WTC11 (cell line): ENCODE measurements around the gene ASCC1. TPM values are rescaled to one million over a fixed set of nuclear protein-coding genes. Genes with fewer than 3 reads are reported as not detected.

Source experiments
- ATAC-seq: fragments of 200-7000 bp; cut with Tn5 transposase; 2 replicates; pipeline ENCODE4 v1.10.0; 2021; ENCODE audit warnings: mild to moderate bottlenecking, moderate library complexity
- CTCF ChIA-PET: fragments of 300-600 bp; sonication (Branson Sonifier 250); formaldehyde crosslinking; loops from one replicate; lab custom pipeline; 2021; ENCODE audit warnings: antibody characterized with exemption; lab: Charles Lee
- POLR2A ChIA-PET: fragments of 350-600 bp; sonication (Branson Sonifier 250); formaldehyde crosslinking; loops from one replicate; lab custom pipeline; 2021; ENCODE audit warnings: antibody characterized with exemption; lab: Charles Lee
- DNase-seq: peaks from one replicate; pipeline ENCODE4 v3.0.0; 2021; ENCODE audit warnings: low spot score
- H3K27ac Mint-ChIP-seq: 2 replicates; pipeline ENCODE4 v1.8.0; 2021; ENCODE audit warnings: mixed read lengths
- H3K27me3 Mint-ChIP-seq: 2 replicates; pipeline ENCODE4 v1.8.0; 2021; ENCODE audit warnings: low read depth, mild to moderate bottlenecking, moderate library complexity, mixed read lengths
- H3K36me3 Mint-ChIP-seq: 2 replicates; pipeline ENCODE4 v1.8.0; 2021; ENCODE audit warnings: mixed read lengths
- H3K4me1 Mint-ChIP-seq: 2 replicates; pipeline ENCODE4 v1.8.0; 2022; ENCODE audit warnings: mixed read lengths
- H3K4me3 Mint-ChIP-seq: 2 replicates; pipeline ENCODE4 v1.8.0; 2021; ENCODE audit warnings: mild to moderate bottlenecking, moderate library complexity, mixed read lengths
- H3K9me3 Mint-ChIP-seq: 2 replicates; pipeline ENCODE4 v1.8.0; 2021; ENCODE audit warnings: mixed read lengths
- AR ChIP-seq: fragments of 250-450 bp; sonication (Bioruptor Pico); IDR thresholded peaks from 2 replicates; pipeline ENCODE4 v1.9.0; 2021; ENCODE audit warnings: mild to moderate bottlenecking
- ATF1 ChIP-seq: sonication (generic); formaldehyde crosslinking; IDR thresholded peaks from 2 replicates; pipeline ENCODE4 v1.8.1; 2023; ENCODE audit warnings: mild to moderate bottlenecking, moderate library complexity, missing genetic modification reagents
- ATF3 ChIP-seq: sonication (generic); formaldehyde crosslinking; conservative IDR thresholded peaks from 2 replicates; pipeline ENCODE4 v1.8.1; 2022; ENCODE audit warnings: mild to moderate bottlenecking, missing genetic modification reagents
- CBFB ChIP-seq: sonication (generic); formaldehyde crosslinking; IDR thresholded peaks from 2 replicates; pipeline ENCODE4 v1.8.1; 2022; ENCODE audit warnings: mild to moderate bottlenecking, low read depth, missing genetic modification reagents
- CREM ChIP-seq: sonication (generic); formaldehyde crosslinking; IDR thresholded peaks from 2 replicates; pipeline ENCODE4 v1.8.1; 2022; ENCODE audit warnings: mild to moderate bottlenecking, missing genetic modification reagents, moderate library complexity
- E2F4 ChIP-seq: sonication (generic); formaldehyde crosslinking; IDR thresholded peaks from 2 replicates; pipeline ENCODE4 v1.8.1; 2022; ENCODE audit warnings: low read depth, mild to moderate bottlenecking, moderate library complexity, missing genetic modification reagents, borderline replicate concordance
- E2F5 ChIP-seq: sonication (generic); formaldehyde crosslinking; IDR thresholded peaks from 2 replicates; pipeline ENCODE4 v1.8.1; 2022; ENCODE audit warnings: mild to moderate bottlenecking, moderate library complexity, missing genetic modification reagents
- ETV6 ChIP-seq: sonication (generic); formaldehyde crosslinking; IDR thresholded peaks from 2 replicates; pipeline ENCODE4 v1.8.1; 2022; ENCODE audit warnings: mild to moderate bottlenecking, missing genetic modification reagents
- FOXJ3 ChIP-seq: sonication (generic); formaldehyde crosslinking; IDR thresholded peaks from 2 replicates; pipeline ENCODE4 v1.9.0; 2021; ENCODE audit warnings: missing genetic modification reagents, mild to moderate bottlenecking, borderline replicate concordance
- FOXP4 ChIP-seq: sonication (generic); formaldehyde crosslinking; IDR thresholded peaks from 2 replicates; pipeline ENCODE4 v1.8.0; 2022; ENCODE audit warnings: mild to moderate bottlenecking, missing genetic modification reagents
- GABPB1 ChIP-seq: sonication (generic); formaldehyde crosslinking; IDR thresholded peaks from 2 replicates; pipeline ENCODE4 v1.8.1; 2023; ENCODE audit warnings: mild to moderate bottlenecking, missing genetic modification reagents
- GTF2I ChIP-seq: fragments of 250-450 bp; sonication (Bioruptor Pico); conservative IDR thresholded peaks from 2 replicates; pipeline ENCODE4 v1.4.0; 2021; ENCODE audit warnings: mild to moderate bottlenecking
- HMGA2 ChIP-seq: fragments of 250-450 bp; sonication (Bioruptor Pico); IDR thresholded peaks from 2 replicates; pipeline ENCODE4 v1.4.0; 2021; ENCODE audit warnings: mild to moderate bottlenecking, moderate library complexity
- IRF1 ChIP-seq: sonication (generic); formaldehyde crosslinking; IDR thresholded peaks from 2 replicates; pipeline ENCODE4 v1.8.0; 2023; ENCODE audit warnings: missing genetic modification reagents
- MLX ChIP-seq: sonication (generic); formaldehyde crosslinking; IDR thresholded peaks from 2 replicates; pipeline ENCODE4 v1.8.1; 2023; ENCODE audit warnings: mild to moderate bottlenecking, missing genetic modification reagents, moderate library complexity
- MXD4 ChIP-seq: fragments of 250-450 bp; sonication (Bioruptor Pico); IDR thresholded peaks from 2 replicates; pipeline ENCODE4 v1.8.0; 2021; ENCODE audit warnings: mild to moderate bottlenecking, moderate library complexity, borderline replicate concordance
- NFE2L1 ChIP-seq: sonication (generic); formaldehyde crosslinking; IDR thresholded peaks from 2 replicates; pipeline ENCODE4 v1.8.1; 2023; ENCODE audit warnings: missing genetic modification reagents
- NFYB ChIP-seq: sonication (generic); formaldehyde crosslinking; conservative IDR thresholded peaks from 2 replicates; pipeline ENCODE4 v1.8.0; 2022; ENCODE audit warnings: low read depth, missing genetic modification reagents
- NR1H2 ChIP-seq: sonication (generic); formaldehyde crosslinking; IDR thresholded peaks from 2 replicates; pipeline ENCODE4 v1.9.0; 2021; ENCODE audit warnings: mild to moderate bottlenecking, moderate library complexity, missing genetic modification reagents
- SP1 ChIP-seq: sonication (generic); formaldehyde crosslinking; conservative IDR thresholded peaks from 2 replicates; pipeline ENCODE4 v1.8.1; 2022; ENCODE audit warnings: missing genetic modification reagents
- TCF7 ChIP-seq: sonication (generic); formaldehyde crosslinking; IDR thresholded peaks from 2 replicates; pipeline ENCODE4 v1.8.0; 2022; ENCODE audit warnings: mild to moderate bottlenecking, low read depth, missing genetic modification reagents, moderate library complexity
- TEAD4 ChIP-seq: sonication (generic); formaldehyde crosslinking; IDR thresholded peaks from 2 replicates; pipeline ENCODE4 v1.8.0; 2022; ENCODE audit warnings: mild to moderate bottlenecking, missing genetic modification reagents
- ZNF138 ChIP-seq: sonication (generic); formaldehyde crosslinking; conservative IDR thresholded peaks from 2 replicates; pipeline ENCODE4 v1.8.1; 2022; ENCODE audit warnings: mild to moderate bottlenecking, moderate library complexity, missing genetic modification reagents
- ZNF416 ChIP-seq: fragments of 250-450 bp; sonication (Bioruptor Pico); IDR thresholded peaks from 2 replicates; pipeline ENCODE4 v1.9.0; 2021; ENCODE audit warnings: mild to moderate bottlenecking, inconsistent platforms
- ZNF423 ChIP-seq: fragments of 250-450 bp; sonication (Bioruptor Pico); IDR thresholded peaks from 2 replicates; pipeline ENCODE4 v2.1.2; 2022; ENCODE audit warnings: mild to moderate bottlenecking, moderate library complexity
- total RNA-seq: library from RNA; stranded (reverse); gene quantifications from 3 replicates; pipeline ENCODE4 v1.2.3, GENCODE V29; 2021

The ASCC1 gene
- total RNA-seq, 1 experiment from 2014 or later: 30.4 TPM

- no peak for TF ChIP-seq GABPB1 (CRISPR knock-in tag)
- TF ChIP-seq NFYB (CRISPR knock-in tag): no peak
- no peak for TF ChIP-seq E2F4 (CRISPR knock-in tag)
- no peak for TF ChIP-seq MXD4 (CRISPR knock-in tag)
- TF ChIP-seq TEAD4 (CRISPR knock-in tag): no peak
- no peak for TF ChIP-seq CREM (CRISPR knock-in tag)
- TF ChIP-seq, all 79 proteins: peak for 0
Observed at GRCh38 chr10:72173619-72174296, 42.3 kb downstream of the ASCC1 start (continued).

- POLR2A ChIA-PET: no interaction called here
- H3K4me3 Mint-ChIP-seq: no peak overlapping the region
- ATAC-seq: no peak
Observed at GRCh38 chr10:72173262-72173618, 42.8 kb downstream of the ASCC1 start.

More at GRCh38 chr10:72173262-72173618, 42.8 kb downstream of the ASCC1 start:
- no peak for DNase-seq
- no peaks in the 10 kb centered on the region for H3K9me3 Mint-ChIP-seq
- H3K27ac Mint-ChIP-seq: 0 out of 2 replicates have a peak overlapping the region, but pooled peaks have one; percentile 69
- no peaks in the 10 kb centered on the region for H3K27me3 Mint-ChIP-seq
- H3K36me3 Mint-ChIP-seq: peaks cover 3% of the 10 kb centered on the region; the same call in 1 of the 2 replicates
- TF ChIP-seq ZNF138 (CRISPR knock-in tag): no peak
- no peak for TF ChIP-seq TCF7
- TF ChIP-seq MLX (CRISPR knock-in tag): no peak
- TF ChIP-seq AR (CRISPR knock-in tag): no peak
- no peak for TF ChIP-seq ZNF416 (CRISPR knock-in tag)
- no peak for TF ChIP-seq ETV6 (CRISPR knock-in tag)
- TF ChIP-seq HMGA2: no peak
- TF ChIP-seq CBFB (CRISPR knock-in tag): no peak
- no peak for TF ChIP-seq ATF3 (CRISPR knock-in tag)
- TF ChIP-seq NR1H2 (CRISPR knock-in tag): no peak
- no peak for TF ChIP-seq ATF1
- no peak for TF ChIP-seq NFE2L1 (CRISPR knock-in tag)
- no peak for TF ChIP-seq SP1 (CRISPR knock-in tag)
- TF ChIP-seq FOXP4 (CRISPR knock-in tag): no peak
- no peak for TF ChIP-seq ZNF423 (CRISPR knock-in tag)
- no peak for TF ChIP-seq GTF2I (CRISPR knock-in tag)
- TF ChIP-seq FOXJ3 (CRISPR knock-in tag): no peak
- TF ChIP-seq TEAD4 (CRISPR knock-in tag): no peak
- no peak for TF ChIP-seq E2F5
- TF ChIP-seq IRF1: no peak
- CTCF ChIA-PET: interaction anchor here (1.3 kb wide), 1 partner anchor 8 kb away, joined by 4 read pairs; no protein-coding TSS in a partner anchor
- H3K4me1 Mint-ChIP-seq: peaks cover 4% of the 10 kb centered on the region; the same call in 1 of the 2 replicates
